ENCODE data around the gene IFNAR1.
A peak's percentile ranks its signal among the peaks of the same experiment; 100 is the strongest.
"Not testable (repeated sequence)": the region's sequence is repeated elsewhere in the genome, so short reads cannot be mapped to it uniquely, and the experiment has no call there.

The IFNAR1 gene

GRCh38 chr21:33350676-33351075, 25.9 kb downstream of the IFNAR1 start:
- DNase-seq = no peak

DNA sequence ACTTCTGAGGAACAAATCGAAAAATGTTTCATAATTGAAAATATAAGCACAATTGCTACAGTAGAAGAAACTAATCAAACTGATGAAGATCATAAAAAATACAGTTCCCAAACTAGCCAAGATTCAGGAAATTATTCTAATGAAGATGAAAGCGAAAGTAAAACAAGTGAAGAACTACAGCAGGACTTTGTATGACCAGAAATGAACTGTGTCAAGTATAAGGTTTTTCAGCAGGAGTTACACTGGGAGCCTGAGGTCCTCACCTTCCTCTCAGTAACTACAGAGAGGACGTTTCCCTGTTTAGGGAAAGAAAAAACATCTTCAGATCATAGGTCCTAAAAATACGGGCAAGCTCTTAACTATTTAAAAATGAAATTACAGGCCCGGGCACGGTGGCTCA, 30.6 kb downstream of the IFNAR1 start:
- DNase-seq = no peak

- DNase-seq = no peak
These were observed 31.2 kb downstream of the IFNAR1 start for GRCh38 chr21:33355996-33356395.

GRCh38 chr21:33357177-33357576, 32.4 kb downstream of the IFNAR1 start:
- no peak for DNase-seq

- DNase-seq = no peak
These were observed 34.7 kb downstream of the IFNAR1 start for GRCh38 chr21:33359446-33359845.

DNA sequence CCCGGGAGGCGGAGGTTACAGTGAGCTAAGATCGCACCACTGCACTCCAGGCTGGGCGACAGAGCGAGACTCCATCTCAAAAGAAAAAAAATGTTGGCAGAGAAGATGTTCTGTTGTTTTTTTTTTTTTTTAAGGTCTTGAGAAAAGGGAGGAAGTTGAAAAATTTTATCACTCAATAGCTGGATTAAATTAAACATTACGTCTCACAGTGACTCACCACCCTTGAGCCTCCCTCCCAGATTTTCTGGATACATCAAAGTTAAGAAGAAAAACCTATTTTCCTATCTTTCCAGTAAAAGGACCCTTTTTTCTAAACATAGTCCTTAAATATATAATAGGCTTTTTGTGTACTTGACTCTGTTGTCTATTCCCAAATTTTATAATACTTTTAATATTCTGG, 35.5 kb downstream of the IFNAR1 start:
- DNase-seq = no peak

DNA sequence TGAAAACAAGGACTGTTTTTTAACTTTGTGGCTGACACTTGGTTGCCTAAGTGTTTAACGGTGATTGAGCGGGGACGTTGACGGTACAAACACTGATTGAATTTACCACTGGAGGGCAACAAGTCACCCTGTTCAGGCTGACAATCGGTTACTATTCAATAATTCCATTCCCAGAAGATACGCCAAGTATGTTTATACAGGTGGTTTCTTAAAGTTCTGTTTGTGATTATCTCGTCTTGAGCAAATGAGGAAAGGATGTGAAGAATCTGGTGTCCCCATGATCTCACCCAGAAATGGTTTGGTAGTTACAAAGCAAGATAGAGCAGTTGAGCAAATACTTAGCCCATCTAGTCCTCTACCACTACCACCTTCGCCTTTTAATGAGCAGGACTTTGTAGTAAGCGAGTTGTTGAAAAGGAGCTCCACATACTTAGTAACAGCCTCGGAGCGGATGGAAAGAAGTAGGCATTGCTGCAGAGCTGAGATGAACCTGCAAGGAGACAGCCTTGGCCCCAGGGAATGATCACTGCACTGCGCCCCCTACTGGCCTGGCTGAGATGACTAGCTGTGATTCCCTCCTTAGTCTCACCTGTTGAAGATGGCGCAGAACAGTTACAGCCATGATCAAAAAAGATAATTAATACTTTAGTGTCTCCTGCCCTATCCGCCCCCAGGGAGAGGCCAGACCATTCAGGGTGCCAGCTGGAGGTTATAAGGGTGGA, 36.3 kb downstream of the IFNAR1 start:
- DNase-seq = peak; percentile 89

DNA sequence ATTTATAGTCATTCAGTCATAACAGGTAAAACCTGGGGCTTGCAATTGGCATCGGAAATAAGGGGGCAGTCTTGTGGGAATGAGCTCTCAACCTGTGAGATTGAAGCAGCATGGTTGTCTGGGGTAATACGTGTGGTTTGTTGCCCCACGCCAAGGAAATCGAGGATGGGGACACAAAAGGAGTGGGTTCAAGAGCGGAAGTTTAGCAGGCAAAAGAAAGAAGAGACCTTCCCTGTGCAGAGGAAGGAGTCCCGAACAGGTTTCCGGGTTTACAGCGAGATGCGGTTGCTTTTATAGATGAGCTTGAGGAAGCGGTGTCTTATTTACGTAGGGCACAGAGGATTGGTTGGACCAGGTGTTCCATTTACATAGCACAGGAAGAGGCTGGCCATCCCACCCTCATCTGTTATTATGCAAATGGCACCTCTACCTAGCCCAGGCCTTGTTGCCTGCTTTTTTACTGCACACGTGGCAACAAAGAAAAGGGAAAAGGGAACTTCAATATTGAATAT, 37.3 kb downstream of the IFNAR1 start:
- peak; percentile 57 for DNase-seq

DNA sequence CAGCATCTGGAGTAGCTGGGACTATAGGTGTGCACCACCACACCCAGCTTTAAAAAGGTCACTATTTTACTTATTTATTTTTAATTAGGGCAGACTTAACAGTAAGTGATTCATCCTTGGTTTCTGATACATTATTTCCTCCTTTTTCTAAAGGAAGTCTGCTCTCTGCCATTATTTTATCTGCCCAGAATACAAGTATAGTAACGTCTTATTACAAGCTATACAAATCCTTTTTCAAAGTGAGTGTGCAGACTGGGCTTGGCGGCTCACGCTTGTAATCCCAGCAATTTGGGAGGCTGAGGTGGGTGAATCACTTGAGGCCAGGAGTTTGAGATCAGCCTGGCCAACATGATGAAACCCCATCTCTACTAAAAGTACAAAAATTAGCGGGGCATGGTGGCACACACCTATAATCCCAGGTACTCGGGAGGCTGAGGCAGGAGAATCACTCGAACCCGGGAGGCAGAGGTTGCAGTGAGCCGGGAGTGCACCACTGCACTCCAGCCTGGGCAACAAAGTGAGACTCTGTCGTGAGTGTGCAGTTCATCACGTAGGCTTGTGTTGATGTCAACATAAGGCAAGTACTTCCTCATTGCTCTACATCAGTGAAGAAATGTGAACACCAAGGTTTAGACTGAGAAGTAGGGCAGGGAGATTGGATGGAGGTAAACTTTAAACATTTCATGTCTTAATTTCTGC, 39.3 kb downstream of the IFNAR1 start:
- not testable (repeated sequence) for DNase-seq

DNA sequence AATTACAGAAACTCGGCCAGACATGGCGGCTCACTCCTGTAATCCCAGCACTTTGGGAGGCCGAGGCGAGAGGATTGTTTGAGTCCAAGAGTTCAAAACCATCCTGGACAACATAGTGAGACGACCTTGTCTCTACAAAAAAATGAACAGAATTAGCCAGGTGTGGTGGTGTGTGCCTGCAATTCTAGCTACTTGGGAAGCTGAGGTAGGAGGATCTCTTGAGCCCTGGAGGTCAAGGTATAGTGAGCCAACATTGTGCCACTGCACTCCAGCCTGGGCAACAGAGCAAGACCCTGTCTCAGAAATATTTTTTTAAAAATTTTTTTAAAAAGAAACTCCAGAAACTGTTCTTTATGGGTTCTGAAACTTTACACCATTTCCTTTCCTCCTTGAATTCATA, 40.1 kb downstream of the IFNAR1 start:
- DNase-seq = no peak

GRCh38 chr21:33367309-33367973, 42.7 kb downstream of the IFNAR1 start:
- no peak for DNase-seq

- no peak for DNase-seq
These were observed 43.4 kb downstream of the IFNAR1 start for GRCh38 chr21:33368124-33368523.

- no peak for DNase-seq
These were observed 43.8 kb downstream of the IFNAR1 start for GRCh38 chr21:33368576-33368975.

GRCh38 chr21:33369586-33369985, 44.8 kb downstream of the IFNAR1 start:
- DNase-seq = no peak

GRCh38 chr21:33370305-33370704, 45.5 kb downstream of the IFNAR1 start:
- no peak for DNase-seq

GRCh38 chr21:33371366-33371765, 46.6 kb downstream of the IFNAR1 start:
- no peak for DNase-seq

DNA sequence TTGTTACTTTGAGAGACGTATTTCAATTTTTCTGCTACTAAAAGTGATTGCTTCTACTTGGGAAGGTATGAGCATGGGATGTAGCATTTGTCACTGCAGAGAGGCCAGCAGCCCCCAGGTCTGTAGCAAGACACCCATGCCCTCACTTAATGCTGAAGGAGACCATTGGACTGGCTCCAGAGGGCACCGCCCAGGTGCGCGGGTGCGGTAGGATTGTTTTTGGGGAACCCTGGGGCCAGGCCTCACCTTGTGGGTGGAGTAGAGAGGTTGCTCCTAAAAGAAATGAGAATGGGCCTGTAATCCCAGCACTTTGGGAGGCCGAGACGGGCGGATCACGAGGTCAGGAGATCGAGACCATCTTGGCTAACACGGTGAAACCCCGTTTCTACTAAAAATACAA, 47.8 kb downstream of the IFNAR1 start:
- no peak for DNase-seq

DNA sequence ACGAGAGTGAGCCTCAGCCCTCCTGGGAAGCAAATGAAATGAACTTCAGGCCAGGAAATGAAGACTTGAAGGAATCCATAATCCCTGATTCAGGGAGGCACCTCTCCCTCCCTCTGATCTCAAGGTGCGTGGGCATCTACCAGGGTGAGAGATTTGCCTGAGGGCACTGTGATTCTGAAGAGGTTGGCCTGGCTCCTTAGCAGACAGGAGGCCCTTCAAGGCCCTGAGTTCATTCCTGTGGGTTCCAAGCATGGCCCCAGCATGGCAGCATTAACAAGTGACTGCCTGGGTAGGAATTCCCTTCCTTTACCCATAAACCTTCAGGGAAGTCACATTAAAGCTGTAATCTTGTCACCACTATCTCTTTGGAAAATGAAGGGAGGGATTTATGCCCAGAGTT, 48.7 kb downstream of the IFNAR1 start:
- no peak for DNase-seq

DNA sequence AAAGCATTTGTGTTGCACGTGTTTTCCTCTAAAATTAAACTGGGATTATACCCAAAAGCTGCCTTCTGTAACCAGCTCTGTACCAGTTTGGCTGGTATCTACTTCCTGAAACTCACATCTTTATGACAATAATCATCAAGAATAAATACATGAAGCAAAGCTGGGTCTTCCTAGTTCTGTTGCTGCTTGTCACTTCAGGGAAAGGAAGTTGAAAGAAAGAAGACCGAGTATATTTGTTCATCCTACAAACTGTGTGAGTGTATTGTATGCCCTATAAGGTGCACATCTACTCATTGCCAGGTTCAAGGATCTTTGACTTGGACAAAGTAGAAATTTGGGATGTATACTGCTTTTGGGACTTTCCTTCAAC, 49.3 kb downstream of the IFNAR1 start:
- DNase-seq = no peak

DNA sequence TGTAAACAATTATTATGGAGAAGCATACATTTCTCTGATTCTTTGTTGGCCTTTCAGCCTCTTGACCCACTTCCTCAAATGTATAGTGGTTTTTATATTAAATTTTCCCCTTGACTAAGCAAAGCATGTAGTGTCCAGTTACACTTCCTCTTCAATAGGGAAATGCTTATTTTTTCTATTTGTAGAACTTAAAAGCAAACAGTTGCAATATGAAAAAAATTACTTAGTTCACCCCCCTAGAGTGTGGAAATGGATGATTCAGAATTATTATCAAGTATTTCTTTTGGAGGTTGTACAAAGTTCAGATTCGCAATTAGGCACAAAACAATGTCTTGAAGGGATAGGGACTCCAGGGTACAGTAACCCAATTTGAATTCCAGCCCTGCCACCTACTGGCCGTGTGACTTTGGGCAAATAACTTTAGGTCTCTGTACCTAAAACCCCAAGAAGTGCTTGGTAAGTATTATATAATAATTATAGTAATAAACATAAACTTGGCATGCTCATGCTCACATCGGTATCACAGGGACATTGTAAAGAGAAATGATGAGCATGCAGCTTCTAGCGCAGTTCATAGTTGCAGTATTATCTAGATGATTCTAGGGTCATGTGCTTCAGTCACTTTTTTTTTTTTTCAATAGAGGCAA, 49.8 kb downstream of the IFNAR1 start:
- DNase-seq = peak; percentile 60

DNA sequence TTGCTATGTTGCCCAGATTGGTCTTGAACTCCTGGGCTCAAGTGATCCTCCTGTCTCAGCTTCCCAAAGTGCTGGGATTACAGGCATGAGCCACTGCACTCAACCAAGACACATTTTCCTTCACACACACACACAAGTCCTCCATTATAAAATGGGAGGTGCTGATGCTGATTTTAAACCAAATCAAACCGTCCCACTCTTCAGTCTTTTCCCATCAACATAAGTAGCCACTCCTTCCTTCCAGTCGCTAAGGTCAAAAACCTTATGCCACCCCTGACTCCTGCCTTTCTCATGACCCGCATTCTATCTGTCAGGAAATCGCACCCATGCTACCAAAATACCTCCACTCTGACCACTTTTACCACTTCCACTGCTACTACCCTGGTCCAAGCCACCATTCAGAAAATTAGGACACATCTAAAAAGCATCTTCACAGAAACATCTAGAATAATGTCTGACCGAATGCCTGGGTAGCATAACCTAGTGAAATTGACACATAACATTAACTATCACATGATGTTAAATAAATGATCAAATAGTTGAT, 50.4 kb downstream of the IFNAR1 start:
- no peak for DNase-seq

GRCh38 chr21:33377221-33377920, 52.6 kb downstream of the IFNAR1 start:
- no peak for DNase-seq

- DNase-seq = no peak
These were observed 53.3 kb downstream of the IFNAR1 start for GRCh38 chr21:33378081-33378480.

Data from activated naive CD4-positive, alpha-beta T cell treated with Interleukin-2 at 50 U/mL for 16 hours (primary cell).